Prostate gland (tissue), 2 donors: ENCODE data around the gene TAF4B.

ENCODE experiments used
- POLR2A ChIP-seq: fragments of 450-650 bp; IDR thresholded peaks from one replicate; pipeline ENCODE4 v1.6.1; 2016; ENCODE audit warnings: antibody characterized with exemption, mild to moderate bottlenecking
- TF ChIP-seq, protein P1 (sequence below), 4 experiments: fragments of 200-600 bp in 2 of 4; fragments of 450-650 bp in 2 of 4; sonication (generic) in 2 of 4; IDR thresholded peaks; 1 replicate in 3 of 4; 2 replicates in 1 of 4; pipeline ENCODE4 v1.5.1; 2016 to 2019; ENCODE audit warnings: antibody characterized with exemption in 4 of 4, mild to moderate bottlenecking in 2 of 4, moderate library complexity in 2 of 4

DNA sequence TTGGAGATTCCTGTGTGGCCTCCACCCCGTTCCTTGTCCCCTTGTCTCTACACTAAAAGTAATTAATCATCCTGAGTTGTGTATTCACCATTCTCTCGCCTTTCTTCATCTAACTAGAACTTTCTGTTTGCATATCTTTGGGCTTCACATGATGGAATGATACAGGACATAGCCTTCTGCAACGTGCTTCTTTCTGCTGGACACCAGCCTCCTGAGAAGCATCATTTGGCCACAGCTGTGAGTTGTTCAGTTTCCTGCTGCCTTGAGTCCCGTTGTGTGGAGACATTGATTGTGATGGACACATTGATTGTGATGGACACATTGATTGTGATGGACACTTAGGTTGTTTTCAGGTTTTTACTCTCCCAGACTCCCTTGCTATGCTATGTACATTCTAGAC, 182.8 kb downstream of the TAF4B start:
- TF ChIP-seq, protein P1, sequence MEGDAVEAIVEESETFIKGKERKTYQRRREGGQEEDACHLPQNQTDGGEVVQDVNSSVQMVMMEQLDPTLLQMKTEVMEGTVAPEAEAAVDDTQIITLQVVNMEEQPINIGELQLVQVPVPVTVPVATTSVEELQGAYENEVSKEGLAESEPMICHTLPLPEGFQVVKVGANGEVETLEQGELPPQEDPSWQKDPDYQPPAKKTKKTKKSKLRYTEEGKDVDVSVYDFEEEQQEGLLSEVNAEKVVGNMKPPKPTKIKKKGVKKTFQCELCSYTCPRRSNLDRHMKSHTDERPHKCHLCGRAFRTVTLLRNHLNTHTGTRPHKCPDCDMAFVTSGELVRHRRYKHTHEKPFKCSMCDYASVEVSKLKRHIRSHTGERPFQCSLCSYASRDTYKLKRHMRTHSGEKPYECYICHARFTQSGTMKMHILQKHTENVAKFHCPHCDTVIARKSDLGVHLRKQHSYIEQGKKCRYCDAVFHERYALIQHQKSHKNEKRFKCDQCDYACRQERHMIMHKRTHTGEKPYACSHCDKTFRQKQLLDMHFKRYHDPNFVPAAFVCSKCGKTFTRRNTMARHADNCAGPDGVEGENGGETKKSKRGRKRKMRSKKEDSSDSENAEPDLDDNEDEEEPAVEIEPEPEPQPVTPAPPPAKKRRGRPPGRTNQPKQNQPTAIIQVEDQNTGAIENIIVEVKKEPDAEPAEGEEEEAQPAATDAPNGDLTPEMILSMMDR (IDR thresholded peaks at IDR 0.05), result no peak
- no peak for TF ChIP-seq POLR2A
